Subcutaneous adipose tissue (tissue), 4 donors: ENCODE measurements around the gene ASCL2. TPM values are rescaled to one million over a fixed set of nuclear protein-coding genes. Genes with fewer than 3 reads are reported as not detected.

ENCODE experiments used
- CTCF ChIP-seq: fragments of 450-650 bp; IDR thresholded peaks from one replicate; pipeline ENCODE4 v1.5.1; 2016; ENCODE audit warnings: low read depth, mild to moderate bottlenecking, control low read depth, antibody characterized with exemption, moderate library complexity
- total RNA-seq, 4 donors: library from RNA; depleted of rRNA; stranded (reverse); fragments of >200 nt; gene quantifications; one replicate each; pipeline ENCODE4 v1.1.0, GENCODE V29; 2016

The ASCL2 gene
- total RNA-seq, 4 donors from 2014 or later, result 0.22 to 0.98 (median 0.63) TPM

GRCh38 chr11:2258501-2259465 is 11.6 kb downstream of the ASCL2 start:
- TF ChIP-seq CTCF, result no peak

- TF ChIP-seq CTCF, result no peak
Measured at GRCh38 chr11:2256951-2257700, 13.3 kb downstream of the ASCL2 start.

GRCh38 chr11:2256293-2256913 is 14.0 kb downstream of the ASCL2 start:
- no peak for TF ChIP-seq CTCF

GRCh38 chr11:2252018-2252417 is 18.4 kb downstream of the ASCL2 start:
- TF ChIP-seq CTCF, result no peak

GRCh38 chr11:2251138-2251537 is 19.2 kb downstream of the ASCL2 start:
- no peak for TF ChIP-seq CTCF

GRCh38 chr11:2250485-2250884 is 19.9 kb downstream of the ASCL2 start:
- TF ChIP-seq CTCF, result no peak

GRCh38 chr11:2250041-2250440 is 20.3 kb downstream of the ASCL2 start:
- no peak for TF ChIP-seq CTCF
